DOHH2 (cell line): ENCODE measurements around the gene ETS2.

ENCODE experiments used
- H3F3A ChIP-seq: fragments of 200-600 bp; sonication (generic), shearing (Covaris generic); 2 replicates; pipeline ENCODE4 v1.6.0; 2016; ENCODE audit warnings: antibody characterized with exemption, mild to moderate bottlenecking; ENCODE audit not compliant: control insufficient read depth, insufficient read depth
- H3K27ac ChIP-seq: fragments of 200-600 bp; sonication (generic); 2 replicates; pipeline ENCODE4 v1.5.1; 2014; ENCODE audit warnings: low read depth, mild to moderate bottlenecking, low read length, moderate library complexity
- H3K27me3 ChIP-seq: fragments of 200-600 bp; sonication (generic); 2 replicates; pipeline ENCODE4 v1.6.1; 2014; ENCODE audit warnings: mild to moderate bottlenecking, low read length, mixed read lengths; ENCODE audit not compliant: control insufficient read depth
- H3K36me3 ChIP-seq: fragments of 200-600 bp; sonication (generic); 2 replicates; pipeline ENCODE4 v1.6.1; 2014; ENCODE audit warnings: mild to moderate bottlenecking, low read length, moderate library complexity, mixed read lengths; ENCODE audit not compliant: control insufficient read depth
- H3K4me1 ChIP-seq: fragments of 200-600 bp; sonication (generic); 2 replicates; pipeline ENCODE4 v1.6.1; 2014; ENCODE audit warnings: mild to moderate bottlenecking, low read length, mixed read lengths; ENCODE audit not compliant: control insufficient read depth
- H3K4me2 ChIP-seq: fragments of 200-600 bp; sonication (generic); 2 replicates; pipeline ENCODE4 v1.6.0; 2014; ENCODE audit warnings: mild to moderate bottlenecking, low read length, moderate library complexity
- H3K4me3 ChIP-seq: fragments of 200-600 bp; sonication (generic); 2 replicates; pipeline ENCODE4 v1.5.1; 2014; ENCODE audit warnings: mild to moderate bottlenecking, low read length, mixed read lengths
- H3K79me2 ChIP-seq: fragments of 200-600 bp; sonication (generic); 2 replicates; pipeline ENCODE4 v1.6.1; 2014; ENCODE audit warnings: mild to moderate bottlenecking, low read length, mixed read lengths; ENCODE audit not compliant: control insufficient read depth
- H3K9me2 ChIP-seq: fragments of 200-600 bp; sonication (generic); replicated peaks from 2 replicates; pipeline ENCODE4 v1.6.1; 2014; ENCODE audit warnings: mild to moderate bottlenecking, low read length, mixed read lengths; ENCODE audit not compliant: control insufficient read depth
- H3K9me3 ChIP-seq: fragments of 200-600 bp; sonication (generic); 2 replicates; pipeline ENCODE4 v1.6.1; 2014; ENCODE audit warnings: antibody characterized with exemption, low read length, mixed read lengths; ENCODE audit not compliant: control insufficient read depth, insufficient read depth
- H4K20me1 ChIP-seq: fragments of 200-600 bp; sonication (generic); 2 replicates; pipeline ENCODE4 v1.6.0; 2014; ENCODE audit warnings: low read depth, mild to moderate bottlenecking, antibody characterized with exemption, low read length, moderate library complexity; ENCODE audit not compliant: control insufficient read depth, insufficient read depth
- CTCF ChIP-seq: fragments of 200-600 bp; sonication (generic); IDR thresholded peaks from one replicate; pipeline ENCODE4 v1.5.1; 2014; ENCODE audit warnings: antibody characterized with exemption, mild to moderate bottlenecking, low read depth, low read length; ENCODE audit not compliant: poor library complexity, severe bottlenecking
- EZH2phosphoT487 ChIP-seq: fragments of 200-600 bp; sonication (generic); IDR thresholded peaks from 2 replicates; pipeline ENCODE4 v1.6.1; 2017; ENCODE audit warnings: borderline replicate concordance, mild to moderate bottlenecking, antibody characterized with exemption, low read length, moderate library complexity, mixed read lengths

ETS2 gene

GRCh38 chr21:38805328-38806152, at the start of gene ETS2:
ETS2 (plus strand) TSS chr21:38805929; CDS start chr21:38810035, 4,106 bp downstream.
- Histone ChIP-seq H3K79me2 (peaks cover 58% of the 10 kb centered on the region), H3K4me2 (peak within 1 kb of the TSS; percentile 95), H3K27me3 (no peaks in the 10 kb centered on the region), H3K9me3 (no peaks in the 10 kb centered on the region), H3K27ac (peak within 1 kb of the TSS; percentile 73), H3F3A (peaks cover 5% of the 10 kb centered on the region; the same call in 1 of the 2 replicates), H3K9me2 (no peaks in the 10 kb centered on the region), H3K36me3 (peaks cover 43% of the 10 kb centered on the region), H4K20me1 (peaks cover 11% of the 10 kb centered on the region; the same call in 1 of the 2 replicates), H3K4me3 (peak within 1 kb of the TSS; percentile 78), H3K4me1 (peaks cover 43% of the 10 kb centered on the region)
- TF ChIP-seq CTCF, result no peak
- TF ChIP-seq EZH2phosphoT487, result no peak

- Histone ChIP-seq H3F3A (no peaks in the 10 kb centered on the region), H3K9me2 (no peaks in the 10 kb centered on the region), H4K20me1 (no peaks in the 10 kb centered on the region), H3K9me3 (no peaks in the 10 kb centered on the region), H3K27me3 (no peaks in the 10 kb centered on the region), H3K4me2 (no peak overlapping the region), H3K4me3 (no peak overlapping the region), H3K4me1 (peaks cover 7% of the 10 kb centered on the region), H3K27ac (no peak overlapping the region), H3K79me2 (no peaks in the 10 kb centered on the region), H3K36me3 (no peaks in the 10 kb centered on the region)
- TF ChIP-seq EZH2phosphoT487, result no peak
- no peak for TF ChIP-seq CTCF
Measured at GRCh38 chr21:38756746-38757145, 49.0 kb upstream of the ETS2 start.

- TF ChIP-seq CTCF (no peak), EZH2phosphoT487 (no peak)
- Histone ChIP-seq H3K9me3 (no peaks in the 10 kb centered on the region), H3K79me2 (no peaks in the 10 kb centered on the region), H3K4me1 (peaks cover 7% of the 10 kb centered on the region), H3K9me2 (no peaks in the 10 kb centered on the region), H3K4me3 (no peak overlapping the region), H3K27ac (no peak overlapping the region), H3K4me2 (no peak overlapping the region), H4K20me1 (no peaks in the 10 kb centered on the region), H3K27me3 (no peaks in the 10 kb centered on the region), H3K36me3 (no peaks in the 10 kb centered on the region), H3F3A (no peaks in the 10 kb centered on the region)
Measured at GRCh38 chr21:38758501-38759214, 47.1 kb upstream of the ETS2 start.
